Cardiac fibroblast (primary cell): Measurements from ENCODE around the gene CCL13.

ENCODE experiments used
- DNase-seq, 2 donors: peaks; one replicate each; pipeline versions ENCODE4 v3.0.0 to v3.0.0-alpha.2; 2010; ENCODE audit warnings: low read depth in 2 of 2
- H3K4me3 ChIP-seq, 2 donors: replicated peaks in 1 of 2; 1 replicate in 1 of 2; 2 replicates in 1 of 2; pipeline ENCODE4 v1.5.1; 2011; ENCODE audit warnings: low read depth in 2 of 2, low read length in 2 of 2, mild to moderate bottlenecking in 2 of 2, moderate library complexity in 1 of 2
- CTCF ChIP-seq: IDR thresholded peaks from one replicate; pipeline ENCODE4 v1.5.1; 2011; ENCODE audit warnings: low read depth, mild to moderate bottlenecking, low read length, inconsistent platforms

Gene CCL13

GRCh38 chr17:34347063-34347462, 9.2 kb upstream of the CCL13 start:
- no peak for TF ChIP-seq CTCF
- H3K4me3 ChIP-seq = no peak overlapping the region
- DNase-seq = no peak

DNA sequence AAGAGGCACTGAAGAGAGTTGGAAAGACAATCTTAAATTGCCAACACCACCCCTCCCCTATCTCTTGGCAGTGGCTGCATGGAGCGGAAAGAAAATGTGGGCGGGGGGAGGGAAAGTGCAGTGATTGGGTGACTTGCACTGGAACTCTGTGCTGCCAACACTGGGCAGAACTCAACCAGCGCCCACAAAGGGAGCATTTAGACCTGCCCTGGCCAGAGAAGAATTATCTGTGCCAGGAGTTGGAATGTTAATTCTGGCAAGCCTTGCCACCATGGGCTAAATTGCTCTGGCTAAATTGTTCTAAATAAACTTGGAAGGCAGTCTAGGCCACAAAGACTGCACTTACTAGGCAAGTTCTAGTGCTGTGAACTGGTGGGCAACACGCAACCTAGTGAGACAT, 6.5 kb upstream of the CCL13 start:
- no peak for TF ChIP-seq CTCF
- no peak overlapping the region for H3K4me3 ChIP-seq
- no peak for DNase-seq

DNA sequence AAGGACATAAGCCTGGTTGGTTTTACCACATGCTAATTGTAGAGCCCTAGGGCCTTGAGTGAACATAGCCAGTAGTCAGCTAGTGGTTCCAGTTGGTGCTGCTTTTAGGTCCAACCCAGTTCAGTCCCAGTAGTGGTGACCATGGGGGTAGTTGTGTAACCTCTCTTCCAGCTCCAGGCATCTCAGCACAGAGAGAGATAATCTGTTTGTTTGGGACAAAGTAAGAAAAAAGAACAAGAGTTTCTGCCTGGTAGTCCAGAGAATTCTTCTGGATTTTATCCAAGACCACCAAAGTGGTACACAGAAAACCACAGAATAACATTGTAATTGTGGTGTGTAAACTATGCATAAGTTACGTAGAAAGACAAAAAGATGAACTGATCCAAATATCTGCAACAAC, 5.2 kb upstream of the CCL13 start:
- no peak for DNase-seq
- no peak overlapping the region for H3K4me3 ChIP-seq
- TF ChIP-seq CTCF = no peak

GRCh38 chr17:34352191-34352590, 4.1 kb upstream of the CCL13 start:
- H3K4me3 ChIP-seq = no peak overlapping the region
- no peak for TF ChIP-seq CTCF
- DNase-seq = no peak

GRCh38 chr17:34354637-34355036, 1.6 kb upstream of the CCL13 start:
- no peak for TF ChIP-seq CTCF
- DNase-seq = peak; percentile 29 to 38
- H3K4me3 ChIP-seq = no peak overlapping the region

GRCh38 chr17:34357398-34357797, 1.1 kb downstream of the CCL13 start:
- no peak for DNase-seq
- H3K4me3 ChIP-seq = no peak overlapping the region
- TF ChIP-seq CTCF = no peak

- TF ChIP-seq CTCF = no peak
- no peak for DNase-seq
- H3K4me3 ChIP-seq = no peak overlapping the region
Observed at GRCh38 chr17:34358631-34359030, 2.4 kb downstream of the CCL13 start.
